Endothelial cell of umbilical vein (primary cell): ENCODE measurements around the gene VIPR2. TPM values are rescaled to one million over a fixed set of nuclear protein-coding genes. Genes with fewer than 3 reads are reported as not detected.

Source experiments
- BruUV-seq: library from RNA; stranded (reverse); fragments of 400-500 nt; replicated peaks from 2 replicates; lab custom pipeline; 2021; lab: Mats Ljungman, UMichigan
- CTCF ChIA-PET: fragments of 300-600, 350-600 bp; sonication (Branson Sonifier 250); formaldehyde crosslinking; loops from one replicate; lab custom pipeline; 2021; ENCODE audit warnings: antibody characterized with exemption, inconsistent platforms; lab: Charles Lee
- POLR2A ChIA-PET: fragments of 300-600, 350-600 bp; sonication (Branson Sonifier 250); formaldehyde crosslinking; loops from one replicate; lab custom pipeline; 2021; ENCODE audit warnings: antibody characterized with exemption, inconsistent platforms; lab: Charles Lee
- DNase-seq: peaks from one replicate; pipeline ENCODE4 v3.0.0-alpha.2; 2011; ENCODE audit warnings: low read depth, low spot score
- FAIRE-seq: peaks from 2 replicates; lab custom pipeline; 2011; peaks lifted over from hg19 to GRCh38; lab: Jason Lieb, UNC
- H2AFZ ChIP-seq: 2 replicates; pipeline ENCODE4 v1.6.0; 2012; ENCODE audit warnings: low read depth, low read length, control low read depth, inconsistent platforms
- H3K27ac ChIP-seq: 2 replicates; pipeline ENCODE4 v1.5.1; 2011; ENCODE audit warnings: low read depth, mild to moderate bottlenecking, control low read depth, low read length, moderate library complexity; ENCODE audit not compliant: insufficient read depth
- H3K27me3 ChIP-seq, 2 experiments: 2 replicates each; pipeline versions ENCODE4 v1.6.0 to v1.6.1; 2011; ENCODE audit warnings: low read length in 2 of 2, mixed read lengths in 1 of 2; ENCODE audit not compliant: control insufficient read depth in 2 of 2, insufficient read depth in 2 of 2
- H3K36me3 ChIP-seq, 2 experiments: 2 replicates in 1 of 2; 3 replicates in 1 of 2; pipeline ENCODE4 v1.5.1; 2011; ENCODE audit warnings: low read length in 2 of 2, mild to moderate bottlenecking in 1 of 2, moderate library complexity in 1 of 2; ENCODE audit not compliant: control insufficient read depth in 2 of 2, insufficient read depth in 2 of 2; ENCODE audit errors: extremely low read depth in 1 of 2
- H3K4me1 ChIP-seq: 3 replicates; pipeline ENCODE4 v1.5.1; 2011; ENCODE audit warnings: mild to moderate bottlenecking, low read length; ENCODE audit not compliant: control insufficient read depth, insufficient read depth; ENCODE audit errors: extremely low read depth
- H3K4me2 ChIP-seq: 2 replicates; pipeline ENCODE4 v1.6.1; 2011; ENCODE audit warnings: low read length, control low read depth, mixed read lengths; ENCODE audit not compliant: insufficient read depth
- H3K4me3 ChIP-seq, 3 experiments: fragments of 200-600 bp in 1 of 3; sonication (generic), shearing (Covaris generic) in 1 of 3; replicated peaks in 1 of 3; 2 replicates each; pipeline ENCODE4 v1.5.1; 2011 to 2016; ENCODE audit warnings: control low read depth in 3 of 3, low read length in 3 of 3, mild to moderate bottlenecking in 2 of 3, inconsistent platforms in 1 of 3, low read depth in 1 of 3, moderate library complexity in 1 of 3; ENCODE audit not compliant: insufficient read depth in 1 of 3
- H3K79me2 ChIP-seq: 2 replicates; pipeline ENCODE4 v1.6.0; 2012; ENCODE audit warnings: low read length, inconsistent platforms; ENCODE audit not compliant: control insufficient read depth, insufficient read depth
- H3K9ac ChIP-seq: replicated peaks from 2 replicates; pipeline ENCODE3; 2011; ENCODE audit warnings: low read length, control low read depth; ENCODE audit not compliant: insufficient read depth; ENCODE audit errors: extremely low read depth
- H3K9me1 ChIP-seq: replicated peaks from 3 replicates; pipeline ENCODE4 v1.6.0; 2011; ENCODE audit warnings: mild to moderate bottlenecking, low read length; ENCODE audit not compliant: control insufficient read depth, insufficient read depth; ENCODE audit errors: extremely low read depth
- H3K9me3 ChIP-seq: replicated peaks from 2 replicates; pipeline ENCODE4 v1.5.1; 2012; ENCODE audit warnings: low read length, inconsistent platforms; ENCODE audit not compliant: control insufficient read depth, insufficient read depth
- H4K20me1 ChIP-seq: replicated peaks from 2 replicates; pipeline ENCODE3; 2011; ENCODE audit warnings: mild to moderate bottlenecking, low read length; ENCODE audit not compliant: control insufficient read depth, insufficient read depth; ENCODE audit errors: extremely low read depth
- EZH2 ChIP-seq: IDR thresholded peaks from 2 replicates; pipeline ENCODE4 v1.6.1; 2012; ENCODE audit warnings: borderline replicate concordance, low read depth, mild to moderate bottlenecking, moderate library complexity, low read length, inconsistent platforms; ENCODE audit not compliant: severe bottlenecking
- FOS ChIP-seq: IDR thresholded peaks from 2 replicates; pipeline ENCODE4 v1.6.1; 2011; ENCODE audit warnings: mild to moderate bottlenecking, low read length, moderate library complexity, borderline replicate concordance; ENCODE audit not compliant: insufficient read depth
- GATA2 ChIP-seq: IDR thresholded peaks from 2 replicates; pipeline ENCODE4 v1.7.0; 2011; ENCODE audit warnings: low read depth, mild to moderate bottlenecking, moderate library complexity, mixed read lengths, low read length; ENCODE audit not compliant: insufficient read length, insufficient read depth
- JUN ChIP-seq: IDR thresholded peaks from 2 replicates; pipeline ENCODE4 v1.6.1; 2011; ENCODE audit warnings: borderline replicate concordance, low read depth; ENCODE audit not compliant: insufficient read length, insufficient read depth
- MAX ChIP-seq: IDR thresholded peaks from 2 replicates; pipeline ENCODE4 v1.6.1; 2011; ENCODE audit not compliant: insufficient read depth, insufficient read length
- MYC ChIP-seq: IDR thresholded peaks from one replicate; pipeline ENCODE4 v1.6.1; 2011; ENCODE audit warnings: mild to moderate bottlenecking, low read depth, low read length
- POLR2A ChIP-seq: IDR thresholded peaks from 2 replicates; pipeline ENCODE4 v1.6.1; 2012; ENCODE audit warnings: low read depth, mild to moderate bottlenecking, control low read depth, low read length
- POLR2AphosphoS5 ChIP-seq: IDR thresholded peaks from 2 replicates; pipeline ENCODE4 v1.6.1; 2012; ENCODE audit warnings: low read depth, mild to moderate bottlenecking, control low read depth, low read length, moderate library complexity; ENCODE audit not compliant: insufficient read depth
- dilution Hi-C: fragments of 300-500 bp; cut with MboI; formaldehyde crosslinking; loops from one replicate; pipeline ENCODE4 v1.15.0; 2019; ENCODE audit warnings: low sequenced_read_pairs; ENCODE audit not compliant: extremely low pct_ligation_motif_present
- intact Hi-C: fragments of 100-400 bp; cut with micrococcal nuclease; formaldehyde crosslinking; loops from one replicate; pipeline ENCODE4 v1.10.0; 2022
- polyA plus RNA-seq, 4 experiments: library from polyadenylated mRNA; depleted of rRNA in 3 of 4; stranded (reverse) in 3 of 4; unstranded in 1 of 4; fragments of >200 nt; gene quantifications; 2 replicates each; pipeline versions ENCODE4 v1.2.1 to v1.2.3, GENCODE V29; 2011 to 2012; ENCODE audit warnings: missing spikeins in 1 of 4
- total RNA-seq: library from RNA; stranded (reverse); gene quantifications from 2 replicates; pipeline ENCODE4 v1.2.3, GENCODE V29; 2021
- TF ChIP-seq, protein P1 (sequence below), 2 donors: IDR thresholded peaks; 1 replicate in 1 of 2; 2 replicates in 1 of 2; pipeline ENCODE4 v1.5.1; 2011; ENCODE audit warnings: low read length in 2 of 2, mild to moderate bottlenecking in 2 of 2, moderate library complexity in 2 of 2, control low read depth in 1 of 2, inconsistent platforms in 1 of 2, low read depth in 1 of 2; ENCODE audit not compliant: insufficient read depth in 1 of 2; ENCODE audit errors: extremely low read depth in 1 of 2

The VIPR2 gene
- total and polyA plus RNA-seq, 2 donors (not counting 3 experiments of a cell fraction or from before 2014, with no cell fraction given): not detected

GRCh38 chr7:158991824-158992621 lies 152.6 kb downstream of the VIPR2 start:
- CTCF ChIA-PET: interaction anchor here (1.7 kb wide), 1 partner anchor 15 kb away, joined by 5 read pairs; no protein-coding TSS in a partner anchor
- POLR2A ChIA-PET: no interaction called here
- no TSS peak for BruUV-seq
- Histone ChIP-seq H3K4me1 (no peaks in the 10 kb centered on the region), H3K9me3 (no peaks in the 10 kb centered on the region), H3K4me3 (no peak overlapping the region), H2AFZ (no peak overlapping the region), H3K27me3 (peaks cover 3 to 5% of the 10 kb centered on the region in 2 experiments), H3K4me2 (no peak overlapping the region), H4K20me1 (no peaks in the 10 kb centered on the region), H3K27ac (no peak overlapping the region), H3K36me3 (no peaks in the 10 kb centered on the region), H3K9me1 (no peaks in the 10 kb centered on the region), H3K79me2 (no peaks in the 10 kb centered on the region), H3K9ac (no peak overlapping the region)
- intact Hi-C loops (no loop called here), dilution Hi-C loops (no loop called here)
- DNase-seq (no peak), FAIRE-seq (no peak)
- TF ChIP-seq MYC (no peak), FOS (no peak), MAX (no peak), JUN (no peak), EZH2 (no peak), POLR2A (no peak), GATA2 (no peak), POLR2AphosphoS5 (no peak)
- TF ChIP-seq, protein P1, sequence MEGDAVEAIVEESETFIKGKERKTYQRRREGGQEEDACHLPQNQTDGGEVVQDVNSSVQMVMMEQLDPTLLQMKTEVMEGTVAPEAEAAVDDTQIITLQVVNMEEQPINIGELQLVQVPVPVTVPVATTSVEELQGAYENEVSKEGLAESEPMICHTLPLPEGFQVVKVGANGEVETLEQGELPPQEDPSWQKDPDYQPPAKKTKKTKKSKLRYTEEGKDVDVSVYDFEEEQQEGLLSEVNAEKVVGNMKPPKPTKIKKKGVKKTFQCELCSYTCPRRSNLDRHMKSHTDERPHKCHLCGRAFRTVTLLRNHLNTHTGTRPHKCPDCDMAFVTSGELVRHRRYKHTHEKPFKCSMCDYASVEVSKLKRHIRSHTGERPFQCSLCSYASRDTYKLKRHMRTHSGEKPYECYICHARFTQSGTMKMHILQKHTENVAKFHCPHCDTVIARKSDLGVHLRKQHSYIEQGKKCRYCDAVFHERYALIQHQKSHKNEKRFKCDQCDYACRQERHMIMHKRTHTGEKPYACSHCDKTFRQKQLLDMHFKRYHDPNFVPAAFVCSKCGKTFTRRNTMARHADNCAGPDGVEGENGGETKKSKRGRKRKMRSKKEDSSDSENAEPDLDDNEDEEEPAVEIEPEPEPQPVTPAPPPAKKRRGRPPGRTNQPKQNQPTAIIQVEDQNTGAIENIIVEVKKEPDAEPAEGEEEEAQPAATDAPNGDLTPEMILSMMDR (IDR thresholded peaks at IDR 0.05; ENCODE audit: extremely low read depth in 1 of 2, insufficient read depth in 1 of 2, low read depth in 1 of 2, low read length in 2 of 2): no peak
